A549 treated with Mapracorat at 1 μM for 4 hours (cell line): ENCODE measurements around the gene U2SURP. TPM values are rescaled to one million over a fixed set of nuclear protein-coding genes. Genes with fewer than 3 reads are reported as not detected.

ENCODE experiments used
- total RNA-seq: library from RNA; stranded (reverse); fragments of 200-300 nt; extraction: Qiagen RNA extraction; gene quantifications from 5 replicates; pipeline ENCODE4 v1.2.3, GENCODE V29; 2022

Gene U2SURP
- 72.8 to 105 TPM (median 85.4 TPM) in 5 replicates for total RNA-seq

GRCh38 chr3:143001369-143002082, at the start of gene U2SURP:
TSS of gene U2SURP (plus strand) at chr3:143001570. CDS start at chr3:143001629, 59 bp downstream.

GRCh38 chr3:142963516-142964448, 37.6 kb upstream of the U2SURP start, which contains the start of gene PAQR9:
TSS of gene PAQR9 (minus strand) at chr3:142963674. CDS start at chr3:142963336, 338 bp downstream.

Other genes starting within 250 kb of the U2SURP start
- 24.9 to 36.3 TPM (median 30.3 TPM) in 5 replicates for gene PCOLCE2, start 112.5 kb upstream of the U2SURP start, total RNA-seq
- gene PAQR9, start 37.9 kb upstream of the U2SURP start, total RNA-seq, result 2.2 to 3.0 TPM (median 2.6 TPM) in 5 replicates
- 0.48 to 1.2 TPM (median 0.91 TPM) in 5 replicates for gene CHST2, start 118.2 kb downstream of the U2SURP start, total RNA-seq